Endothelial cell of umbilical vein (primary cell): Measurements from ENCODE around the gene SH3RF3. TPM values are rescaled to one million over a fixed set of nuclear protein-coding genes. Genes with fewer than 3 reads are reported as not detected.

Source experiments
- Bru-seq: library from RNA; stranded (reverse); fragments of 400-500 nt; gene quantifications from one replicate; lab custom pipeline; 2021; lab: Mats Ljungman, UMichigan
- BruChase-seq, 2 experiments: library from RNA; stranded (reverse); fragments of 400-500 nt; gene quantifications; one replicate each; lab custom pipeline; 2021; lab: Mats Ljungman, UMichigan
- BruUV-seq: library from RNA; stranded (reverse); fragments of 400-500 nt; replicated peaks from 2 replicates; lab custom pipeline; 2021; lab: Mats Ljungman, UMichigan
- CTCF ChIA-PET: fragments of 300-600, 350-600 bp; sonication (Branson Sonifier 250); formaldehyde crosslinking; loops from one replicate; lab custom pipeline; 2021; ENCODE audit warnings: antibody characterized with exemption, inconsistent platforms; lab: Charles Lee
- POLR2A ChIA-PET: fragments of 300-600, 350-600 bp; sonication (Branson Sonifier 250); formaldehyde crosslinking; loops from one replicate; lab custom pipeline; 2021; ENCODE audit warnings: antibody characterized with exemption, inconsistent platforms; lab: Charles Lee
- DNase-seq: peaks from one replicate; pipeline ENCODE4 v3.0.0-alpha.2; 2011; ENCODE audit warnings: low read depth, low spot score
- FAIRE-seq: peaks from 2 replicates; lab custom pipeline; 2011; peaks lifted over from hg19 to GRCh38; lab: Jason Lieb, UNC
- H2AFZ ChIP-seq: 2 replicates; pipeline ENCODE4 v1.6.0; 2012; ENCODE audit warnings: low read depth, low read length, control low read depth, inconsistent platforms
- H3K27ac ChIP-seq: 2 replicates; pipeline ENCODE4 v1.5.1; 2011; ENCODE audit warnings: low read depth, mild to moderate bottlenecking, control low read depth, low read length, moderate library complexity; ENCODE audit not compliant: insufficient read depth
- H3K27me3 ChIP-seq, 2 experiments: 2 replicates each; pipeline versions ENCODE4 v1.6.0 to v1.6.1; 2011; ENCODE audit warnings: low read length in 2 of 2, mixed read lengths in 1 of 2; ENCODE audit not compliant: control insufficient read depth in 2 of 2, insufficient read depth in 2 of 2
- H3K36me3 ChIP-seq, 2 experiments: 2 replicates in 1 of 2; 3 replicates in 1 of 2; pipeline ENCODE4 v1.5.1; 2011; ENCODE audit warnings: low read length in 2 of 2, mild to moderate bottlenecking in 1 of 2, moderate library complexity in 1 of 2; ENCODE audit not compliant: control insufficient read depth in 2 of 2, insufficient read depth in 2 of 2; ENCODE audit errors: extremely low read depth in 1 of 2
- H3K4me1 ChIP-seq: 3 replicates; pipeline ENCODE4 v1.5.1; 2011; ENCODE audit warnings: mild to moderate bottlenecking, low read length; ENCODE audit not compliant: control insufficient read depth, insufficient read depth; ENCODE audit errors: extremely low read depth
- H3K4me2 ChIP-seq: 2 replicates; pipeline ENCODE4 v1.6.1; 2011; ENCODE audit warnings: low read length, control low read depth, mixed read lengths; ENCODE audit not compliant: insufficient read depth
- H3K4me3 ChIP-seq, 3 experiments: fragments of 200-600 bp in 1 of 3; sonication (generic), shearing (Covaris generic) in 1 of 3; replicated peaks in 1 of 3; 2 replicates each; pipeline ENCODE4 v1.5.1; 2011 to 2016; ENCODE audit warnings: control low read depth in 3 of 3, low read length in 3 of 3, mild to moderate bottlenecking in 2 of 3, inconsistent platforms in 1 of 3, low read depth in 1 of 3, moderate library complexity in 1 of 3; ENCODE audit not compliant: insufficient read depth in 1 of 3
- H3K79me2 ChIP-seq: 2 replicates; pipeline ENCODE4 v1.6.0; 2012; ENCODE audit warnings: low read length, inconsistent platforms; ENCODE audit not compliant: control insufficient read depth, insufficient read depth
- H3K9ac ChIP-seq: replicated peaks from 2 replicates; pipeline ENCODE3; 2011; ENCODE audit warnings: low read length, control low read depth; ENCODE audit not compliant: insufficient read depth; ENCODE audit errors: extremely low read depth
- H3K9me1 ChIP-seq: replicated peaks from 3 replicates; pipeline ENCODE4 v1.6.0; 2011; ENCODE audit warnings: mild to moderate bottlenecking, low read length; ENCODE audit not compliant: control insufficient read depth, insufficient read depth; ENCODE audit errors: extremely low read depth
- H3K9me3 ChIP-seq: replicated peaks from 2 replicates; pipeline ENCODE4 v1.5.1; 2012; ENCODE audit warnings: low read length, inconsistent platforms; ENCODE audit not compliant: control insufficient read depth, insufficient read depth
- H4K20me1 ChIP-seq: replicated peaks from 2 replicates; pipeline ENCODE3; 2011; ENCODE audit warnings: mild to moderate bottlenecking, low read length; ENCODE audit not compliant: control insufficient read depth, insufficient read depth; ENCODE audit errors: extremely low read depth
- CTCF ChIP-seq, 2 donors: IDR thresholded peaks; 1 replicate in 1 of 2; 2 replicates in 1 of 2; pipeline ENCODE4 v1.5.1; 2011; ENCODE audit warnings: low read length in 2 of 2, mild to moderate bottlenecking in 2 of 2, moderate library complexity in 2 of 2, control low read depth in 1 of 2, inconsistent platforms in 1 of 2, low read depth in 1 of 2; ENCODE audit not compliant: insufficient read depth in 1 of 2; ENCODE audit errors: extremely low read depth in 1 of 2
- EZH2 ChIP-seq: IDR thresholded peaks from 2 replicates; pipeline ENCODE4 v1.6.1; 2012; ENCODE audit warnings: borderline replicate concordance, low read depth, mild to moderate bottlenecking, moderate library complexity, low read length, inconsistent platforms; ENCODE audit not compliant: severe bottlenecking
- FOS ChIP-seq: IDR thresholded peaks from 2 replicates; pipeline ENCODE4 v1.6.1; 2011; ENCODE audit warnings: mild to moderate bottlenecking, low read length, moderate library complexity, borderline replicate concordance; ENCODE audit not compliant: insufficient read depth
- GATA2 ChIP-seq: IDR thresholded peaks from 2 replicates; pipeline ENCODE4 v1.7.0; 2011; ENCODE audit warnings: low read depth, mild to moderate bottlenecking, moderate library complexity, mixed read lengths, low read length; ENCODE audit not compliant: insufficient read length, insufficient read depth
- JUN ChIP-seq: IDR thresholded peaks from 2 replicates; pipeline ENCODE4 v1.6.1; 2011; ENCODE audit warnings: borderline replicate concordance, low read depth; ENCODE audit not compliant: insufficient read length, insufficient read depth
- MYC ChIP-seq: IDR thresholded peaks from one replicate; pipeline ENCODE4 v1.6.1; 2011; ENCODE audit warnings: mild to moderate bottlenecking, low read depth, low read length
- POLR2A ChIP-seq: IDR thresholded peaks from 2 replicates; pipeline ENCODE4 v1.6.1; 2012; ENCODE audit warnings: low read depth, mild to moderate bottlenecking, control low read depth, low read length
- POLR2AphosphoS5 ChIP-seq: IDR thresholded peaks from 2 replicates; pipeline ENCODE4 v1.6.1; 2012; ENCODE audit warnings: low read depth, mild to moderate bottlenecking, control low read depth, low read length, moderate library complexity; ENCODE audit not compliant: insufficient read depth
- dilution Hi-C: fragments of 300-500 bp; cut with MboI; formaldehyde crosslinking; loops from one replicate; pipeline ENCODE4 v1.15.0; 2019; ENCODE audit warnings: low sequenced_read_pairs; ENCODE audit not compliant: extremely low pct_ligation_motif_present
- intact Hi-C: fragments of 100-400 bp; cut with micrococcal nuclease; formaldehyde crosslinking; loops from one replicate; pipeline ENCODE4 v1.10.0; 2022
- long read RNA-seq: library from polyadenylated mRNA; stranded (forward); transcript quantifications from one replicate; pipeline ENCODE4 v2.0.0, GENCODE V29; 2021
- polyA minus RNA-seq, 3 experiments: library from RNA; depleted of rRNA, polyadenylated mRNA; stranded (reverse); fragments of >200 nt; gene quantifications; 1 replicate in 1 of 3; 2 replicates in 2 of 3; pipeline ENCODE4 v1.2.3, GENCODE V29; 2011
- polyA plus RNA-seq, 4 experiments: library from polyadenylated mRNA; depleted of rRNA in 3 of 4; stranded (reverse) in 3 of 4; unstranded in 1 of 4; fragments of >200 nt; gene quantifications; 2 replicates each; pipeline versions ENCODE4 v1.2.1 to v1.2.3, GENCODE V29; 2011 to 2012; ENCODE audit warnings: missing spikeins in 1 of 4
- total RNA-seq: library from RNA; stranded (reverse); gene quantifications from 2 replicates; pipeline ENCODE4 v1.2.3, GENCODE V29; 2021
- TF ChIP-seq, protein P1 (sequence below): IDR thresholded peaks from 2 replicates; pipeline ENCODE4 v1.6.1; 2011; ENCODE audit not compliant: insufficient read depth, insufficient read length

SH3RF3 gene
- total RNA-seq (9.4 and 14.7 TPM in 2 replicates), polyA plus RNA-seq (3.8 and 3.9 TPM in 2 replicates), polyA minus RNA-seq (5.3 and 7.4 TPM in 2 replicates), Bru-seq, nascent RNA (percentile 75 among the genes with signal in this experiment), BruChase-seq, experiment 1, labeled RNA remaining after a 6-hour chase (percentile 59 among the genes with signal in this experiment), BruChase-seq, experiment 2, labeled RNA remaining after a 2-hour chase (percentile 67 among the genes with signal in this experiment)
- 3.7 and 3.9 TPM in 2 replicates for polyA plus RNA-seq (2011; cell fraction: cytosol; rRNA removed)
- polyA plus RNA-seq (2011; cell fraction: nucleus; rRNA removed) = 7.4 and 8.1 TPM in 2 replicates
- 12.5 and 15.9 TPM in 2 replicates for polyA plus RNA-seq (2012)
- polyA minus RNA-seq (2011; cell fraction: cytosol; rRNA and poly(A)+ RNA removed) = 1.6 TPM
- polyA minus RNA-seq (2011; cell fraction: nucleus; rRNA and poly(A)+ RNA removed) = 8.6 and 16.6 TPM in 2 replicates
- long read RNA-seq, full-length matches to known transcripts = 1 of 21 reads
- long read RNA-seq, partial matches to known transcripts = 11 of 21 reads
- long read RNA-seq, other reads (novel, unspliced or antisense) = 9 of 21 reads

- DNase-seq = peak; percentile 59
- BruUV-seq = no TSS peak
- intact Hi-C loops = loop anchor here (1.0 to 2.0 kb wide), 7 partner anchors 84 to 382 kb away; no protein-coding TSS in a partner anchor
Observed at GRCh38 chr2:109128616-109129355, at the start of gene SH3RF3. Gene SH3RF3, plus strand, starts transcription at chr2:109129205.

GRCh38 chr2:109079590-109079989 lies 49.4 kb upstream of the SH3RF3 start:
- Histone ChIP-seq H3K9me3 (no peaks in the 10 kb centered on the region), H2AFZ (no peak overlapping the region), H3K79me2 (no peaks in the 10 kb centered on the region), H3K27ac (no peak overlapping the region), H3K9me1 (no peaks in the 10 kb centered on the region), H3K27me3 (peaks cover 2 to 16% of the 10 kb centered on the region in 2 experiments), H4K20me1 (no peaks in the 10 kb centered on the region), H3K4me1 (no peaks in the 10 kb centered on the region), H3K4me3 (no peak overlapping the region), H3K36me3 (no peaks in the 10 kb centered on the region), H3K4me2 (no peak overlapping the region), H3K9ac (no peak overlapping the region)
- dilution Hi-C loops = no loop called here
- TF ChIP-seq FOS = no peak
- no peak for TF ChIP-seq EZH2
- TF ChIP-seq, protein P1, sequence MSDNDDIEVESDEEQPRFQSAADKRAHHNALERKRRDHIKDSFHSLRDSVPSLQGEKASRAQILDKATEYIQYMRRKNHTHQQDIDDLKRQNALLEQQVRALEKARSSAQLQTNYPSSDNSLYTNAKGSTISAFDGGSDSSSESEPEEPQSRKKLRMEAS = no peak
- TF ChIP-seq GATA2 = no peak
- TF ChIP-seq POLR2A = no peak
- no peak for TF ChIP-seq POLR2AphosphoS5
- TF ChIP-seq CTCF (IDR thresholded peaks at IDR 0.05; ENCODE audit: extremely low read depth in 1 of 2, insufficient read depth in 1 of 2, low read depth in 1 of 2, low read length in 2 of 2) = no peak
- no peak for TF ChIP-seq JUN
- TF ChIP-seq MYC = no peak
- no peak for DNase-seq
- intact Hi-C loops = no loop called here
- ChIA-PET CTCF (no interaction called here), POLR2A (no interaction called here)
- FAIRE-seq = no peak
- no TSS peak for BruUV-seq

More at GRCh38 chr2:109128616-109129355, at the start of gene SH3RF3:
- POLR2A ChIA-PET = interaction anchor here (1.1 kb wide), 1 partner anchor 354 kb away, joined by 5 read pairs; no protein-coding TSS in a partner anchor
- dilution Hi-C loops = no loop called here
- Histone ChIP-seq H3K27me3 (no peaks in the 10 kb centered on the region), H3K79me2 (peaks cover 46% of the 10 kb centered on the region), H3K9me1 (no peaks in the 10 kb centered on the region), H3K4me2 (peak within 1 kb of the TSS; percentile 44), H3K9ac (peak within 1 kb of the TSS; percentile 72), H2AFZ (peak within 1 kb of the TSS; percentile 84), H3K4me1 (peaks cover 12% of the 10 kb centered on the region), H4K20me1 (no peaks in the 10 kb centered on the region), H3K36me3 (no peaks in the 10 kb centered on the region), H3K4me3 (peak within 1 kb of the TSS; percentile 62 to 73 (median 69)), H3K9me3 (no peaks in the 10 kb centered on the region), H3K27ac (peak within 1 kb of the TSS; percentile 75)
- peak; percentile 73 for FAIRE-seq
- CTCF ChIA-PET = interaction anchor here (0.7 to 8.7 kb wide), 10 partner anchors 43 to 380 kb away, joined by 3 to 163 read pairs (median 6); no protein-coding TSS in a partner anchor
- TF ChIP-seq MYC (peak; percentile 17), GATA2 (no peak), POLR2A (peak; percentile 25), POLR2AphosphoS5 (peak; percentile 32)
- TF ChIP-seq, protein P1 = peak; percentile 51
